MM.1S (cell line): ENCODE results near the gene SH3BP2.

Experiments used
- EZH2 ChIP-seq: fragments of 300-600 bp; sonication (generic); optimal IDR thresholded peaks from 2 replicates; pipeline ENCODE3; 2017; ENCODE audit warnings: low read depth, mild to moderate bottlenecking, antibody characterized with exemption, low read length, mixed read lengths
- EZH2phosphoT487 ChIP-seq: fragments of 300-600 bp; sonication (generic); IDR thresholded peaks from 2 replicates; pipeline ENCODE4 v1.6.1; 2018; ENCODE audit warnings: antibody characterized with exemption, low read length
- TF ChIP-seq, protein P1 (sequence below): fragments of 300-600 bp; sonication (generic); IDR thresholded peaks from 2 replicates; pipeline ENCODE4 v1.5.1; 2016; ENCODE audit warnings: antibody characterized with exemption, low read length, mixed read lengths

DNA sequence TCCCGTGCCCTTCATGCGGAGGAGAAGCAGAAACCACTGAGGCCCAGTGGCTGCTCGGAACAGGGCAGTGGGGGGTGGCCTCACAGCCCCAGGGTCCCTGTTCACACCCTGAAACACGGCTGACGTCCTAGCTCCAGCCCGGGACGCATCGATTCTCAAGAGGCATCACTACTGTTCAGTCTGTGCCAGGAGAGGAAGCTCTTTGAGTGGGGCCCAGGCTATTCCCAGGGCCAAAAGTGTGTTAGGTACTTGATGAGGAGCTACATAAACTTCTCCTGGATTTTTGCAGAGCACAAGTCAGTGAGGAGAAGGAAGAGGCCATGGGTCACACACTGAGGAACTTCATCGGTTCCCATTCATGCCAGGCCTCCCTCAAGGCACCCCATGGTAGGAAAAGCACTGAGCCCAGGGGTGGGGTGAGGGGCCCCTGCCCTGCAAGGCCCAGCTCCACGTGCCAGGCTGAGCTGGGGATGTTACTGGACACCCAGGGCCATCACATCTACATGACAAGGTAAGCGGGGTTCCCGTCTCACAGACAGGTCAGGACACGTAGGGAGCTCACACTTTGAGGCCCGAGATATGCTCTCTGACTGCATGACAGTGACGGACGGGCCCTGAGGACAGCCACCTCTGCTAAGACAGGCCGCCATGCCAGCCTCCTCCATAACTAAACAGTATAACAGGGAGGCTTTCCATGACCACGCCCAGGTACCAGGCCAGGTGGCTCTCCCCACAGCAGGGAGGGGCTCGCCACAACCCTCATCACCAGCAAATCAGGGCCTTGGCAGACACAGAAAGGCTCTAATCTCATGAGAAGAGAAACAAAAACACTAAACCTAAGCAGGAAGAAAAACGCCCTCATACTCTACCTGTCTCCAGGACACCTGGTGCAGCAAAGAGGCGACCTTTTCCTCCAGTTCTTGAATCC lies 49.1 kb upstream of the SH3BP2 start:
- TF ChIP-seq, protein P1, sequence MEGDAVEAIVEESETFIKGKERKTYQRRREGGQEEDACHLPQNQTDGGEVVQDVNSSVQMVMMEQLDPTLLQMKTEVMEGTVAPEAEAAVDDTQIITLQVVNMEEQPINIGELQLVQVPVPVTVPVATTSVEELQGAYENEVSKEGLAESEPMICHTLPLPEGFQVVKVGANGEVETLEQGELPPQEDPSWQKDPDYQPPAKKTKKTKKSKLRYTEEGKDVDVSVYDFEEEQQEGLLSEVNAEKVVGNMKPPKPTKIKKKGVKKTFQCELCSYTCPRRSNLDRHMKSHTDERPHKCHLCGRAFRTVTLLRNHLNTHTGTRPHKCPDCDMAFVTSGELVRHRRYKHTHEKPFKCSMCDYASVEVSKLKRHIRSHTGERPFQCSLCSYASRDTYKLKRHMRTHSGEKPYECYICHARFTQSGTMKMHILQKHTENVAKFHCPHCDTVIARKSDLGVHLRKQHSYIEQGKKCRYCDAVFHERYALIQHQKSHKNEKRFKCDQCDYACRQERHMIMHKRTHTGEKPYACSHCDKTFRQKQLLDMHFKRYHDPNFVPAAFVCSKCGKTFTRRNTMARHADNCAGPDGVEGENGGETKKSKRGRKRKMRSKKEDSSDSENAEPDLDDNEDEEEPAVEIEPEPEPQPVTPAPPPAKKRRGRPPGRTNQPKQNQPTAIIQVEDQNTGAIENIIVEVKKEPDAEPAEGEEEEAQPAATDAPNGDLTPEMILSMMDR = no peak
- TF ChIP-seq EZH2phosphoT487 (no peak), EZH2 (no peak)
